GM12873 (cell line): ENCODE measurements around the gene TPRG1L.

ENCODE experiments used
- TF ChIP-seq, protein P1 (sequence below): IDR thresholded peaks from 2 replicates; pipeline ENCODE4 v1.5.1; 2012; ENCODE audit warnings: low read depth, mild to moderate bottlenecking, moderate library complexity, low read length, control low read depth; ENCODE audit not compliant: insufficient read depth; ENCODE audit errors: missing control alignments

The TPRG1L gene

GRCh38 chr1:3640121-3640837 is 15.5 kb downstream of the TPRG1L start:
- TF ChIP-seq, protein P1, sequence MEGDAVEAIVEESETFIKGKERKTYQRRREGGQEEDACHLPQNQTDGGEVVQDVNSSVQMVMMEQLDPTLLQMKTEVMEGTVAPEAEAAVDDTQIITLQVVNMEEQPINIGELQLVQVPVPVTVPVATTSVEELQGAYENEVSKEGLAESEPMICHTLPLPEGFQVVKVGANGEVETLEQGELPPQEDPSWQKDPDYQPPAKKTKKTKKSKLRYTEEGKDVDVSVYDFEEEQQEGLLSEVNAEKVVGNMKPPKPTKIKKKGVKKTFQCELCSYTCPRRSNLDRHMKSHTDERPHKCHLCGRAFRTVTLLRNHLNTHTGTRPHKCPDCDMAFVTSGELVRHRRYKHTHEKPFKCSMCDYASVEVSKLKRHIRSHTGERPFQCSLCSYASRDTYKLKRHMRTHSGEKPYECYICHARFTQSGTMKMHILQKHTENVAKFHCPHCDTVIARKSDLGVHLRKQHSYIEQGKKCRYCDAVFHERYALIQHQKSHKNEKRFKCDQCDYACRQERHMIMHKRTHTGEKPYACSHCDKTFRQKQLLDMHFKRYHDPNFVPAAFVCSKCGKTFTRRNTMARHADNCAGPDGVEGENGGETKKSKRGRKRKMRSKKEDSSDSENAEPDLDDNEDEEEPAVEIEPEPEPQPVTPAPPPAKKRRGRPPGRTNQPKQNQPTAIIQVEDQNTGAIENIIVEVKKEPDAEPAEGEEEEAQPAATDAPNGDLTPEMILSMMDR: no peak

GRCh38 chr1:3641046-3641760 is 16.4 kb downstream of the TPRG1L start:
- TF ChIP-seq, protein P1: no peak

DNA sequence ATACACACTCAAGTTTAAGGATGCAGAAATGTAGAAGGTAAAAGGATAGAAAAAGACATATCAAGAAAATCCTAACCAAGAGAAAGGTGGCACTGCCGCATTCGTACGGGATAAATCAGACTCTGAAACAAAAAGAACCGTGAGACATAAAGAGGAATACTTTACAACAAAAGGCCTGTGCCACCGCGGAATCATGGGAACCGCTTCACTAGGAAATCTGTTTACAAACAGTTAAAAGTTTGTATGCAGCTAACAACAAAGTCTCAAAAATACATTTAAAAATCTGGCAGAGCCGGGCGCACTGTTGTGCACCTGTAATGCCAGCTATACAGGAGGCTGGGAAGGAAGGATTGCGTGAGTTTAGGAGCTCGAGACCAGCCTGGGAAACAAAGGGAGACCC is 17.0 kb downstream of the TPRG1L start:
- TF ChIP-seq, protein P1: no peak

- TF ChIP-seq, protein P1: no peak
These were observed 18.3 kb downstream of the TPRG1L start for GRCh38 chr1:3642919-3643675.

DNA sequence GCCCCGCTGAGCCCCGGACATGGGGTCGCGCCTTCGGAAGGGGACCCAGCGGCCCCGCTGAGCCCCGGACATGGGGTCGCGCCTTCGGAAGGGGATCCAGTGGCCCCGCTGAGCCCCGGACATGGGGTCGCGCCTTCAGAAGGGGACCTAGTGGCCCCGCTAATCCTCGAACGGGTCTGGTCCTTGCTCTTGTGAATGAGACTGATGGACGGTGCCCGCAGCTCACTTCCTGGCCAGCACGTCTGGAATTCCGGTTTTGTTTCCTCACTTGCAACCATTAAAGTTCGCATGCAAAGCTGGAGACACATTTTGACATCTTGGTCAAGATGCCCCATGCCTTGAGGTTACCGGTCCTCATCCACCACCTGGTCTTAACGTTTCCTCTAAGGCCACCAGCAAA is 19.5 kb downstream of the TPRG1L start:
- TF ChIP-seq, protein P1: no peak

GRCh38 chr1:3645247-3645646 is 20.4 kb downstream of the TPRG1L start:
- TF ChIP-seq, protein P1: no peak
